Measurements from ENCODE around the gene SOX9.

Gene SOX9

DNA sequence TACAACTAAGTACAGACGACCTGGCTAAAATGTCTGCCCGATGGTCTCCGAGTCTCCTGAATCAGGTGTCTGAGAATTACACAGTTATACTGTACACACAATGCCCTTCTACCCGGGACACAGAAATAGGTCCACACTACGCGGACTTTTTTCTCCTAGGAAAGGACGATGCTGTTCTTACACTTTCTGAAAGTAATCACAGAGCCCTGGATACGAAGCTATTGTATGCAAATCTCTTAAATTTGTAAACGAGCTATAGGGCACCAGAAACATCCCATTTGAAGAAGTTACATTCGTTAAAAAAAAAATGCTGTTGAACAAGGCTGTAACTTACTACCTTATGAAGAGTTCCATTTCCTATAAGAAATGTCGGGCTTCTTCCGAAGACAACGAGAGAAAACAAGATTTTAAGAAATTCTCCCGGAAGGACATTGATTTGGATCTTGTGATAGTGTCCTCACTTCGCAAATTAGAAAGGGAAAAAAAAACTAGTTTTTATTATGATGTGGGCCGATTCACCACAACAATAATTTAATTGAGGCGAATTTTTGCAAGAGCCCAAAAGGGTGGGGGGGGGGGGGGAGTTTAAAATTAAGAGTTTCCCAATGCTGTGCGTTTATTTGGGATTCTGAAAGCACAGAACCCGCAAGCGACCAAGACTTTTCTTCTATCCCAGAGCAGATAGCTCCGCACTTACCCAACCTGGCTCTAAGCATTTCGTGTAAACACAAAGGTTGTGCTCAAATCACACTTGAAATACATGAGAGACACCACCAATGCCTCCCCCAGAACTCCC, 1.5 kb upstream of the SOX9 start:
- Histone ChIP-seq H3K9ac (ENCODE audit: low read depth in 1 of 2, low read length in 2 of 2) (peak overlapping the region; percentile 69 to 72), H3K4me3 (ENCODE audit: low read depth in 1 of 2, low read length in 2 of 2) (peak overlapping the region; percentile 65 to 72), H3K27ac (ENCODE audit: low read depth, low read length) (no peak overlapping the region)

DNA sequence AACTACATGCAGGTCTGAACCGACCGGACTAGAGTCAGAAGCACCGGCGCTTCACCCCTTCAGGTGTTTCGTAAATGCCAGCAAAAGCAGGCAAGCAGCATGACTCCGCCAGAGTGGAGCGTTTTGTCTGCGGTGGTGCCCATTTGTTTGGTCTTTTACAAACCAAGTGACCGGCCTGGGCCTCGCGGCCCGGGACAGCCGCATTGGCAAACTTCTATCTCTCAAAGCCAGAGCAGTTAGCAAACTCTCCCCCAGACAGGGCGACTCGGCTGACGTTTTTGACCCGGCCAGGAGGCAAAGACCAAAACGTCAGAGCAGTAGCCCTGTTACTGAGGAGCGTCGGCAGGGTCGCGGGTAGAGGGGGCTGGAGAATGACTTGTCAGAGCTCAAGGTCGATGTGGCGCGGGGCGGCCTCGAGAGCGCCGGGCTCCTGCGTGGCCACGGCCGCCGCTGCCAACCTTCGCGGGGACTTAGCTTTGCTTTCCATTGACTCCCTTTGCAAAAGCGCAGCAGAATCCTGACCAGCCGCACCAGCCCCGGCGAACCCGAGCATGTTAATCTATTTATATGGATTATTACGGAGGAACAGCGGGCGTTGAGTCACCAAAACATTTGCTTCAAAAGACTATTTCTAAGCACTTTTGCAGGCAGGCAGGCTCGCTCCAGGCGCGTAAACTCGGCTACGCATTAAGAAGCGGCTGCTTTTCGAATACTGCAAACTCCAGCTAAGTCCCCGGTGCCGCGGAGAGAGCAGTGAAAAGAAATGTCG, 763 bp upstream of the SOX9 start:
- no peaks in the 10 kb centered on the region for H3K9me3 ChIP-seq (ENCODE audit: control insufficient read depth in 1 of 2, low read length in 2 of 2)
- peaks cover 12 to 28% of the 10 kb centered on the region in 2 donors for H3K4me1 ChIP-seq (ENCODE audit: control insufficient read depth in 1 of 2, insufficient read depth in 2 of 2, low read length in 2 of 2)
- peaks cover 37 to 46% of the 10 kb centered on the region in 2 donors for H3K27me3 ChIP-seq (ENCODE audit: control insufficient read depth in 1 of 2, insufficient read depth in 2 of 2, low read length in 2 of 2)
- H3K27ac ChIP-seq (ENCODE audit: low read depth, low read length) = peak overlapping the region; percentile 70
- peak overlapping the region; percentile 69 to 72 for H3K9ac ChIP-seq (ENCODE audit: low read depth in 1 of 2, low read length in 2 of 2)
- H3K4me3 ChIP-seq (ENCODE audit: low read depth in 1 of 2, low read length in 2 of 2) = peak overlapping the region; percentile 65 to 72
- H3K36me3 ChIP-seq (ENCODE audit: control insufficient read depth in 1 of 2, insufficient read depth in 2 of 2, low read length in 2 of 2) = peaks cover 7 to 10% of the 10 kb centered on the region in 2 donors

More for the DNA sequence above, 1.5 kb upstream of the SOX9 start:
- H3K36me3 ChIP-seq (ENCODE audit: control insufficient read depth in 1 of 2, insufficient read depth in 2 of 2, low read length in 2 of 2) = peaks cover 4 to 7% of the 10 kb centered on the region in 2 donors
- H3K4me1 ChIP-seq (ENCODE audit: control insufficient read depth in 1 of 2, insufficient read depth in 2 of 2, low read length in 2 of 2) = peaks cover 12 to 26% of the 10 kb centered on the region in 2 donors
- H3K9me3 ChIP-seq (ENCODE audit: control insufficient read depth in 1 of 2, low read length in 2 of 2) = no peaks in the 10 kb centered on the region
- peaks cover 37 to 48% of the 10 kb centered on the region in 2 donors for H3K27me3 ChIP-seq (ENCODE audit: control insufficient read depth in 1 of 2, insufficient read depth in 2 of 2, low read length in 2 of 2)

DNA sequence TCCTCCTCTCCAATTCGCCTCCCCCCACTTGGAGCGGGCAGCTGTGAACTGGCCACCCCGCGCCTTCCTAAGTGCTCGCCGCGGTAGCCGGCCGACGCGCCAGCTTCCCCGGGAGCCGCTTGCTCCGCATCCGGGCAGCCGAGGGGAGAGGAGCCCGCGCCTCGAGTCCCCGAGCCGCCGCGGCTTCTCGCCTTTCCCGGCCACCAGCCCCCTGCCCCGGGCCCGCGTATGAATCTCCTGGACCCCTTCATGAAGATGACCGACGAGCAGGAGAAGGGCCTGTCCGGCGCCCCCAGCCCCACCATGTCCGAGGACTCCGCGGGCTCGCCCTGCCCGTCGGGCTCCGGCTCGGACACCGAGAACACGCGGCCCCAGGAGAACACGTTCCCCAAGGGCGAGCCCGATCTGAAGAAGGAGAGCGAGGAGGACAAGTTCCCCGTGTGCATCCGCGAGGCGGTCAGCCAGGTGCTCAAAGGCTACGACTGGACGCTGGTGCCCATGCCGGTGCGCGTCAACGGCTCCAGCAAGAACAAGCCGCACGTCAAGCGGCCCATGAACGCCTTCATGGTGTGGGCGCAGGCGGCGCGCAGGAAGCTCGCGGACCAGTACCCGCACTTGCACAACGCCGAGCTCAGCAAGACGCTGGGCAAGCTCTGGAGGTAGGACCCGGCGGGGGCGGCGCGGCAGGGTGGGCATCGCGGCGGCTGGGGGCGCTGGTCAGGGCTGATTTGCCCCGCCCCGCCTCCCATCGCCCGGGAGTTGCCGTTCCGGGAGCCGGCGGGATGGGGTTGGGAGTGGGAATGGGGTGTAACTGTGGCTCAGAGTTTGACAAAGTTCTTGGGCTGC, 567 bp downstream of the SOX9 start:
- Histone ChIP-seq H3K27me3 (ENCODE audit: control insufficient read depth in 1 of 2, insufficient read depth in 2 of 2, low read length in 2 of 2) (peaks cover 30 to 35% of the 10 kb centered on the region in 2 donors), H3K27ac (ENCODE audit: low read depth, low read length) (peak overlapping the region; percentile 70), H3K9me3 (ENCODE audit: control insufficient read depth in 1 of 2, low read length in 2 of 2) (no peaks in the 10 kb centered on the region), H3K4me1 (ENCODE audit: control insufficient read depth in 1 of 2, insufficient read depth in 2 of 2, low read length in 2 of 2) (peaks cover 14 to 28% of the 10 kb centered on the region in 2 donors), H3K36me3 (ENCODE audit: control insufficient read depth in 1 of 2, insufficient read depth in 2 of 2, low read length in 2 of 2) (peaks cover 7 to 10% of the 10 kb centered on the region in 2 donors), H3K9ac (ENCODE audit: low read depth in 1 of 2, low read length in 2 of 2) (peak overlapping the region; percentile 78 to 85), H3K4me3 (ENCODE audit: low read depth in 1 of 2, low read length in 2 of 2) (peak overlapping the region; percentile 86 to 87)

DNA sequence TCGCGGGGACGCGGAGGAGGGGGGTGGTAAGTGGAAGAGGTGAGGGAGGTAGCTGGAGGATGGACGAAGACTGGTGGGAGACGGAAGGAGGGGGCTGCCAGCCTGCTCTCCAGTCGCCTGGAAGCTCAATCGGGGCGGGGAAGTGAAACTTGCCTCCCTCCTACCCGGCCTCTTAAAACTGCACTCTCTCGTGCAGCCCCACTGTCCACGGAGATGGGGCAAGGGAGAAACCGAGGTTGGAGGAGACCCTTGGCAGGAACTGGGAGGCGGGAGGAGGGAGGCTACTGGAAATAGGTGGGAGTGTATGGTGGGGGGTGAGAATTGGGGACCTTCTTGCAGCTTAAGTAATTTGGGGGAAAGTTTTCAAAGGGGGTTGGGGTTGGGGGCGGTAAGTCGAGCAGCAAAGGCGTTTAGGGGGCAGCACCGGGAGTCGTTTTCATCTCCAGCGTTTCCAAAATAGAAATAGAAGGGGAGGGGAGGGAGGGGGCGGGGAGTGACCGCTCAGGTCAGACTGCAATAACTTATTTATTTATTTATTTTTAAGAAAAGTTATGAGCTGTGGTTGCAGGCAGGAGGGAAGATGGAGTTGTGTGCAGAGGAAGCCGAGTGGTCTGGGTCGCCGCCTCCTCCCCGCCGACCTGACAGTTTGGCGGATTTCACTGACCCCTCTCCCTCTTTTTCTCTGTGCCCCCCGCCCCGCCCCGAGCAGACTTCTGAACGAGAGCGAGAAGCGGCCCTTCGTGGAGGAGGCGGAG, 1.4 kb downstream of the SOX9 start:
- peak overlapping the region; percentile 78 to 85 for H3K9ac ChIP-seq (ENCODE audit: low read depth in 1 of 2, low read length in 2 of 2)
- H3K4me1 ChIP-seq (ENCODE audit: control insufficient read depth in 1 of 2, insufficient read depth in 2 of 2, low read length in 2 of 2) = peaks cover 22 to 24% of the 10 kb centered on the region in 2 donors
- peak overlapping the region; percentile 70 for H3K27ac ChIP-seq (ENCODE audit: low read depth, low read length)
- peaks cover 7 to 10% of the 10 kb centered on the region in 2 donors for H3K36me3 ChIP-seq (ENCODE audit: control insufficient read depth in 1 of 2, insufficient read depth in 2 of 2, low read length in 2 of 2)
- H3K9me3 ChIP-seq (ENCODE audit: control insufficient read depth in 1 of 2, low read length in 2 of 2) = no peaks in the 10 kb centered on the region
- peak overlapping the region; percentile 86 to 87 for H3K4me3 ChIP-seq (ENCODE audit: low read depth in 1 of 2, low read length in 2 of 2)
- peaks cover 22 to 27% of the 10 kb centered on the region in 2 donors for H3K27me3 ChIP-seq (ENCODE audit: control insufficient read depth in 1 of 2, insufficient read depth in 2 of 2, low read length in 2 of 2)

DNA sequence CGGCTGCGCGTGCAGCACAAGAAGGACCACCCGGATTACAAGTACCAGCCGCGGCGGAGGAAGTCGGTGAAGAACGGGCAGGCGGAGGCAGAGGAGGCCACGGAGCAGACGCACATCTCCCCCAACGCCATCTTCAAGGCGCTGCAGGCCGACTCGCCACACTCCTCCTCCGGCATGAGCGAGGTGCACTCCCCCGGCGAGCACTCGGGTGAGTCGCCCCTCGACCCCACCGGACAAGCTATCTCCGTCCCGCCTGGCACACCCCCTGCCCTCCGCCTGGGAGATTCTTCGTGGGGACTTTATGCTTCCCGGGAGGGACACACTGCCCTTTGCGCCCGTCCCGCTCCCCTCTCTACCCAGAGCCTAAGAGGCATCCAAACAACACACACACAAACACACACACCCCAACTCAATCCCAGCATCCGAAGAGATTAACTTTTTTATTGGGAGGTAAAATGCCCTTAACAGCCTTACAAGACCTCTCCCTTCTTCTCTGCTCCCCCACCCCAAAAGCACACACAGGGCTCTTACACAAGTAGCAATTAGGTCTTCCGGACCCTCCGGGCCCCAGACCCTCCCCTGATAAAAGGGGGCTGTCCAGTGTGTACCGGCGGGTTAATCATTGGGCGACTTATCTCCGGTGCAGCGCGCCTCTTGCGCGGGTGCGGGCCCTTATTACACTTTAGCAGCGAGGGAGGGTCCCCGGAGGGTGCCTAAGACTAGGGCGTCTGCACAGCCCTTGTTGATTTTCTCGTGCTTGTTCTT, 2.1 kb downstream of the SOX9 start:
- Histone ChIP-seq H3K36me3 (ENCODE audit: control insufficient read depth in 1 of 2, insufficient read depth in 2 of 2, low read length in 2 of 2) (peaks cover 7 to 10% of the 10 kb centered on the region in 2 donors), H3K27ac (ENCODE audit: low read depth, low read length) (peak overlapping the region; percentile 50), H3K27me3 (ENCODE audit: control insufficient read depth in 1 of 2, insufficient read depth in 2 of 2, low read length in 2 of 2) (peaks cover 14 to 19% of the 10 kb centered on the region in 2 donors), H3K4me3 (ENCODE audit: low read depth in 1 of 2, low read length in 2 of 2) (peak overlapping the region; percentile 76 to 87), H3K9ac (ENCODE audit: low read depth in 1 of 2, low read length in 2 of 2) (peak overlapping the region; percentile 63 to 66), H3K9me3 (ENCODE audit: control insufficient read depth in 1 of 2, low read length in 2 of 2) (no peaks in the 10 kb centered on the region), H3K4me1 (ENCODE audit: control insufficient read depth in 1 of 2, insufficient read depth in 2 of 2, low read length in 2 of 2) (peaks cover 22 to 27% of the 10 kb centered on the region in 2 donors)

DNA sequence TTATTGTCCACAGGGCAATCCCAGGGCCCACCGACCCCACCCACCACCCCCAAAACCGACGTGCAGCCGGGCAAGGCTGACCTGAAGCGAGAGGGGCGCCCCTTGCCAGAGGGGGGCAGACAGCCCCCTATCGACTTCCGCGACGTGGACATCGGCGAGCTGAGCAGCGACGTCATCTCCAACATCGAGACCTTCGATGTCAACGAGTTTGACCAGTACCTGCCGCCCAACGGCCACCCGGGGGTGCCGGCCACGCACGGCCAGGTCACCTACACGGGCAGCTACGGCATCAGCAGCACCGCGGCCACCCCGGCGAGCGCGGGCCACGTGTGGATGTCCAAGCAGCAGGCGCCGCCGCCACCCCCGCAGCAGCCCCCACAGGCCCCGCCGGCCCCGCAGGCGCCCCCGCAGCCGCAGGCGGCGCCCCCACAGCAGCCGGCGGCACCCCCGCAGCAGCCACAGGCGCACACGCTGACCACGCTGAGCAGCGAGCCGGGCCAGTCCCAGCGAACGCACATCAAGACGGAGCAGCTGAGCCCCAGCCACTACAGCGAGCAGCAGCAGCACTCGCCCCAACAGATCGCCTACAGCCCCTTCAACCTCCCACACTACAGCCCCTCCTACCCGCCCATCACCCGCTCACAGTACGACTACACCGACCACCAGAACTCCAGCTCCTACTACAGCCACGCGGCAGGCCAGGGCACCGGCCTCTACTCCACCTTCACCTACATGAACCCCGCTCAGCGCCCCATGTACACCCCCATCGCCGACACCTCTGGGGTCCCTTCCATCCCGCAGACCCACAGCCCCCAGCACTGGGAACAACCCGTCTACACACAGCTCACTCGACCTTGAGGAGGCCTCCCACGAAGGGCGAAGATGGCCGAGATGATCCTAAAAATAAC, 3.0 kb downstream of the SOX9 start:
- Histone ChIP-seq H3K4me3 (ENCODE audit: low read depth in 1 of 2, low read length in 2 of 2) (peak overlapping the region; percentile 76 to 87), H3K9ac (ENCODE audit: low read depth in 1 of 2, low read length in 2 of 2) (peak overlapping the region; percentile 66), H3K4me1 (ENCODE audit: control insufficient read depth in 1 of 2, insufficient read depth in 2 of 2, low read length in 2 of 2) (peaks cover 15 to 24% of the 10 kb centered on the region in 2 donors), H3K27me3 (ENCODE audit: control insufficient read depth in 1 of 2, insufficient read depth in 2 of 2, low read length in 2 of 2) (peaks cover 10 to 12% of the 10 kb centered on the region in 2 donors), H3K9me3 (ENCODE audit: control insufficient read depth in 1 of 2, low read length in 2 of 2) (no peaks in the 10 kb centered on the region), H3K27ac (ENCODE audit: low read depth, low read length) (no peak overlapping the region), H3K36me3 (ENCODE audit: control insufficient read depth in 1 of 2, insufficient read depth in 2 of 2, low read length in 2 of 2) (peaks cover 7 to 10% of the 10 kb centered on the region in 2 donors)

DNA sequence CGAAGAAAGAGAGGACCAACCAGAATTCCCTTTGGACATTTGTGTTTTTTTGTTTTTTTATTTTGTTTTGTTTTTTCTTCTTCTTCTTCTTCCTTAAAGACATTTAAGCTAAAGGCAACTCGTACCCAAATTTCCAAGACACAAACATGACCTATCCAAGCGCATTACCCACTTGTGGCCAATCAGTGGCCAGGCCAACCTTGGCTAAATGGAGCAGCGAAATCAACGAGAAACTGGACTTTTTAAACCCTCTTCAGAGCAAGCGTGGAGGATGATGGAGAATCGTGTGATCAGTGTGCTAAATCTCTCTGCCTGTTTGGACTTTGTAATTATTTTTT, 3.6 kb downstream of the SOX9 start:
- H3K9me3 ChIP-seq (ENCODE audit: control insufficient read depth in 1 of 2, low read length in 2 of 2) = no peaks in the 10 kb centered on the region
- peaks cover 7 to 10% of the 10 kb centered on the region in 2 donors for H3K36me3 ChIP-seq (ENCODE audit: control insufficient read depth in 1 of 2, insufficient read depth in 2 of 2, low read length in 2 of 2)
- no peak overlapping the region for H3K27ac ChIP-seq (ENCODE audit: low read depth, low read length)
- peak overlapping the region; percentile 66 for H3K9ac ChIP-seq (ENCODE audit: low read depth in 1 of 2, low read length in 2 of 2)
- H3K27me3 ChIP-seq (ENCODE audit: control insufficient read depth in 1 of 2, insufficient read depth in 2 of 2, low read length in 2 of 2) = peaks cover 6 to 7% of the 10 kb centered on the region in 2 donors
- H3K4me1 ChIP-seq (ENCODE audit: control insufficient read depth in 1 of 2, insufficient read depth in 2 of 2, low read length in 2 of 2) = peaks cover 9 to 20% of the 10 kb centered on the region in 2 donors
- peak overlapping the region; percentile 51 to 66 for H3K4me3 ChIP-seq (ENCODE audit: low read depth in 1 of 2, low read length in 2 of 2)

DNA sequence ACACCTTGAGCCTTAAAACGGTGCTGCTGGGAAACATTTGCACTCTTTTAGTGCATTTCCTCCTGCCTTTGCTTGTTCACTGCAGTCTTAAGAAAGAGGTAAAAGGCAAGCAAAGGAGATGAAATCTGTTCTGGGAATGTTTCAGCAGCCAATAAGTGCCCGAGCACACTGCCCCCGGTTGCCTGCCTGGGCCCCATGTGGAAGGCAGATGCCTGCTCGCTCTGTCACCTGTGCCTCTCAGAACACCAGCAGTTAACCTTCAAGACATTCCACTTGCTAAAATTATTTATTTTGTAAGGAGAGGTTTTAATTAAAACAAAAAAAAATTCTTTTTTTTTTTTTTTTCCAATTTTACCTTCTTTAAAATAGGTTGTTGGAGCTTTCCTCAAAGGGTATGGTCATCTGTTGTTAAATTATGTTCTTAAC, 4.4 kb downstream of the SOX9 start:
- no peak overlapping the region for H3K27ac ChIP-seq (ENCODE audit: low read depth, low read length)
- H3K9me3 ChIP-seq (ENCODE audit: control insufficient read depth in 1 of 2, low read length in 2 of 2) = no peaks in the 10 kb centered on the region
- peak overlapping the region in 1 of 2 donors; percentile 66 for H3K9ac ChIP-seq (ENCODE audit: low read depth in 1 of 2, low read length in 2 of 2)
- peaks cover 9 to 20% of the 10 kb centered on the region in 2 donors for H3K4me1 ChIP-seq (ENCODE audit: control insufficient read depth in 1 of 2, insufficient read depth in 2 of 2, low read length in 2 of 2)
- peaks cover 0 to 3% of the 10 kb centered on the region in 2 donors for H3K27me3 ChIP-seq (ENCODE audit: control insufficient read depth in 1 of 2, insufficient read depth in 2 of 2, low read length in 2 of 2)
- H3K36me3 ChIP-seq (ENCODE audit: control insufficient read depth in 1 of 2, insufficient read depth in 2 of 2, low read length in 2 of 2) = peaks cover 7 to 10% of the 10 kb centered on the region in 2 donors
- no peak overlapping the region for H3K4me3 ChIP-seq (ENCODE audit: low read depth in 1 of 2, low read length in 2 of 2)

Measured in duodenal mucosa (tissue), 2 donors.